Measurements from ENCODE around the gene FGFR3. TPM values are rescaled to one million over a fixed set of nuclear protein-coding genes. Genes with fewer than 3 reads are reported as not detected.

The FGFR3 gene
- total RNA-seq, 4 donors from 2014 or later, result 1.3 to 3.5 (median 2.6) TPM

- ATAC-seq (ENCODE audit: low FRiP score), result no peak
- no peak for DNase-seq (ENCODE audit: low spot score)
- TF ChIP-seq CTCF (IDR thresholded peaks at IDR 0.05), result no peak
Measured at GRCh38 chr4:1783015-1783414, 10.1 kb upstream of the FGFR3 start.

- no peak for ATAC-seq (ENCODE audit: low FRiP score)
- TF ChIP-seq CTCF (IDR thresholded peaks at IDR 0.05), result no peak
- DNase-seq (ENCODE audit: low spot score), result no peak
Measured at GRCh38 chr4:1783970-1784369, 9.1 kb upstream of the FGFR3 start.

- ATAC-seq (ENCODE audit: low FRiP score) (no peak), DNase-seq (ENCODE audit: low spot score) (no peak)
- no peak for TF ChIP-seq CTCF (IDR thresholded peaks at IDR 0.05)
Measured at GRCh38 chr4:1784395-1784788, 8.7 kb upstream of the FGFR3 start.

DNA sequence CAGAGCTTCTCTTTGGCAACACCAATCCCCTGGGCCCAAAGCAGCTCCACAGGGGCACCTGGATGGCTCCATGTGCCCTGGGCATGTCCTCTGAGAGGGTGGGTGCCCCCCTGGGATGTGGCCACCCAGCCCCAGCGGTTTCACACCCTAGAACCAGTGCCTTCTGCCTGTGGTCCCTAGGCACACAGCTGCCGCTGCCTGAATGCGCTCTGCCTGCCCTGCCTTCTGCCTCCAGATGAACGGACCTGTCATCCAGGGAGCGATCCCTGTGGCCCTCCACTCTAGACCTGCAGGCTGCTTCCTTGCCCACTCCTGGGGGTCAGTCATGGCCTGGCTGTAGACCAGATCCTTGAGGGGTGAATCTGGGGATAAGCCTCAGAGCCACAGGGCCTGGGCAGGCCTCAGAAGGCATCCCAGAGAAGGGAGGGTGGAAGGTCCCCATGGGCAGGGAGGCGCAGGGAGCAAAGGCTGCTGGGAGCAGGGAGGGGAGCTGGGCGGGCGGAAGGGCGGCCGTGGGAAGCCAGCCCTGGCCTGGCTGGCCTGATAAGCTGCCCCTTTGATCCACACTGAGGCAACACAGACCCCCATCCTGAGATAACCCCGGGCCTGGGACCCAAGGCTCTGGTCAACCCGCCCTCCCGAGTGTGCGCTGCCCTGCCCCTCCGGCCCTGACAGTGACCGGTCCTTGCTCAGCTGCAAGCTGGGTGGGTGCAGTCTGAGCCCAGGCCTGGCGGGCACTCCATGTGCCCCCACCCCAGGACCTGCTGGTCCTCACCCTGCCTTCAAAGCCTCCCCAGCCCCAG, 8.1 kb upstream of the FGFR3 start:
- TF ChIP-seq CTCF (IDR thresholded peaks at IDR 0.05), result no peak
- ATAC-seq (ENCODE audit: low FRiP score) (no peak), DNase-seq (ENCODE audit: low spot score) (no peak)

DNA sequence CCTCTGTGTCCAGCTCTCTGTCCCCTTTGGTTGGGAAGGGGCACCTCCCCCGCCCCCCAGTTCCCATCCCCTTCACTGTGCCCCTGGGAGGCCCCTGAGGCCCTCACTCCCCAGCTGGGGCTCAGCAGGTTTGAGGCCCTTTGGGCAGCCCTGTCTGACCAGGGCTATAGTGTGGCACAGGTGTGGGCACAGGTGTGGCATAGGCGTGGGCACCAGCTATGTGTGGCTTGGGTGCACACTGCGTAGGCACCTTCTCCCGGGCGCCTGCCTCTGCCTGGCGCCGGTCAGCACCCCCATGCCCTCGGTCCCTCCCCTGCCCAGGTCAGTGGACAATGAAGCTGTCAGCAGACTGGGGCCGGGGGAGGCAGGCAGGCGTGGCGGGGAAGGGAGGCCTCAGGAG, 7.5 kb upstream of the FGFR3 start:
- ATAC-seq (ENCODE audit: low FRiP score) (no peak), DNase-seq (ENCODE audit: low spot score) (no peak)
- TF ChIP-seq CTCF (IDR thresholded peaks at IDR 0.05), result no peak

DNA sequence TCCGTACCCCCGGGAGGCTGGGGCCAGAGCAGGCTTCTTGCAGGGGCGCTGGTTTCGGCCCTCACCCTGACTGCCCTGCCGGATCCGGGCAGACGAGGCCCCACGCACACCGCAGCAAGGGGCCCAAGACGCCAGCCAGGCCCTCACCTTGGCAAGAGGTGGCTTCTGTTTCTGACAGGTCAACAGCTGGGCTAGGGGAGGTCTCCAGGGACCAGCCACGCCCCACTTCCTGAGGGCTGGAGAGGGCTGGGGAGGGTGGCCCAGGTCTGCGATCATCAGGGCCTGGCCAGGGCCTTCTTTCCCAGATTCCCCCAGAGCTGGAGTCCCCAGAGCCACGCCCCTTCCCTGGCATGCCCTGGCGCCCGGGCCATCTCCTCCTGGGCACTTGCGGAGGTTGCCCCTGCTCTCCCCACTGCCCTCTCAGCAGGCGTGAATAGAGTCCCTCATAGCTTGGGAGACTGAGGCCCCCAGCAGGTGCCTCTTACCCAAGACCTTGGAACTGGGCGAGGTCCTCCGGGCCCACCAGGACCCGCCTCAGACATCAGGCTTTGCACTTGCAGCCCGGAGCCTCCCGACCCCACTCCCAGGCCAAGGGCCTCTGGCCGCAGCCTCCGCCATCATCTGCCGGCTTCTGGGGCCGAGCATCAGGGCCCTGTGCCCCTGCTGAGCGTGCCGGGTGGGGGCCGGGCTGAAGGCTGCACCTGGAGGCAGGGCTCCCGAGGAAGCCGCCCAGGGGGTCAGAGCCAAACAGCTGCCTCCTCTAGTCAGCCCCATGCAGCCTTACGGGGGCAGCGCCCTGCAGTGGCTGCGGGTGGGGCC, 6.3 kb upstream of the FGFR3 start:
- no peak for DNase-seq (ENCODE audit: low spot score)
- no peak for TF ChIP-seq CTCF (IDR thresholded peaks at IDR 0.05)
- ATAC-seq (ENCODE audit: low FRiP score), result no peak
